OCI-LY1 (cell line): ENCODE results near the gene TMEM89.

Experiments
- H2AFZ ChIP-seq: fragments of 200-600 bp; sonication (generic), shearing (Covaris generic); 2 replicates; pipeline ENCODE4 v1.6.0; 2014; ENCODE audit warnings: antibody characterized with exemption, mild to moderate bottlenecking, low read length
- H3F3A ChIP-seq: fragments of 200-600 bp; sonication (generic), shearing (Covaris generic); 2 replicates; pipeline ENCODE4 v1.6.0; 2014; ENCODE audit warnings: mild to moderate bottlenecking, antibody characterized with exemption, low read length, moderate library complexity; ENCODE audit not compliant: insufficient read depth
- H3K27ac ChIP-seq: fragments of 200-600 bp; sonication (generic); 2 replicates; pipeline ENCODE4 v1.5.1; 2014; ENCODE audit warnings: low read length, mixed run types, mild to moderate bottlenecking, low read depth; ENCODE audit not compliant: poor library complexity, severe bottlenecking
- H3K27me3 ChIP-seq: fragments of 200-600 bp; sonication (generic); 2 replicates; pipeline ENCODE4 v1.6.0; 2014; ENCODE audit warnings: antibody characterized with exemption, mild to moderate bottlenecking, low read length, moderate library complexity; ENCODE audit not compliant: insufficient read depth
- H3K36me3 ChIP-seq: fragments of 200-600 bp; sonication (generic); 2 replicates; pipeline ENCODE4 v1.6.1; 2014; ENCODE audit warnings: mild to moderate bottlenecking, antibody characterized with exemption, low read length, moderate library complexity, mixed read lengths; ENCODE audit not compliant: insufficient read depth
- H3K4me1 ChIP-seq: fragments of 200-600 bp; sonication (generic); 2 replicates; pipeline ENCODE4 v1.5.1; 2014; ENCODE audit warnings: mild to moderate bottlenecking, low read length, moderate library complexity; ENCODE audit not compliant: insufficient read depth, severe bottlenecking
- H3K4me2 ChIP-seq: fragments of 200-600 bp; sonication (generic), shearing (Covaris generic); 2 replicates; pipeline ENCODE4 v1.6.1; 2014; ENCODE audit warnings: low read length
- H3K4me3 ChIP-seq: fragments of 200-600 bp; sonication (generic); 2 replicates; pipeline ENCODE4 v1.5.1; 2014; ENCODE audit warnings: low read length, low read depth, mild to moderate bottlenecking, mixed read lengths; ENCODE audit not compliant: poor library complexity, severe bottlenecking
- H3K79me2 ChIP-seq: fragments of 200-600 bp; shearing (Covaris generic); 2 replicates; pipeline ENCODE4 v1.6.1; 2016; ENCODE audit warnings: mixed run types, low read length, mixed read lengths; ENCODE audit not compliant: insufficient read depth
- H3K9ac ChIP-seq: fragments of 200-600 bp; sonication (generic), shearing (Covaris generic); 2 replicates; pipeline ENCODE4 v1.6.1; 2014; ENCODE audit warnings: mild to moderate bottlenecking, low read length, mixed read lengths
- H3K9me2 ChIP-seq: fragments of 200-600 bp; sonication (generic), shearing (Covaris generic); 2 replicates; pipeline ENCODE4 v1.6.1; 2014; ENCODE audit warnings: low read depth, mild to moderate bottlenecking, low read length, mixed read lengths
- H3K9me3 ChIP-seq: fragments of 200-600 bp; shearing (Covaris generic); 2 replicates; pipeline ENCODE4 v1.6.1; 2014; ENCODE audit warnings: low read length, mixed read lengths
- H4K20me1 ChIP-seq: fragments of 200-600 bp; sonication (generic), shearing (Covaris generic); 2 replicates; pipeline ENCODE4 v1.6.0; 2016; ENCODE audit warnings: mild to moderate bottlenecking, low read length; ENCODE audit not compliant: insufficient read depth
- CTCF ChIP-seq: fragments of 200-600 bp; sonication (generic), shearing (Covaris generic); IDR thresholded peaks from 2 replicates; pipeline ENCODE4 v1.5.1; 2017; ENCODE audit warnings: mild to moderate bottlenecking, antibody characterized with exemption, low read length, moderate library complexity, mixed read lengths
- EZH2 ChIP-seq: fragments of 200-600 bp; sonication (generic), shearing (Covaris generic); IDR thresholded peaks from 2 replicates; pipeline ENCODE4 v1.8.0; 2017; ENCODE audit warnings: borderline replicate concordance, mixed run types, mild to moderate bottlenecking, antibody characterized with exemption, low read length, moderate library complexity, mixed read lengths

Gene TMEM89

GRCh38 chr3:48614044-48614443, 7.5 kb downstream of the TMEM89 start:
- Histone ChIP-seq H3K27ac (no peak overlapping the region), H2AFZ (no peak overlapping the region), H3K9me3 (peaks cover 9% of the 10 kb centered on the region), H4K20me1 (no peaks in the 10 kb centered on the region), H3K36me3 (no peaks in the 10 kb centered on the region), H3K79me2 (no peaks in the 10 kb centered on the region), H3K9ac (no peak overlapping the region), H3K9me2 (no peaks in the 10 kb centered on the region), H3K4me2 (no peak overlapping the region), H3K4me1 (peaks cover 7% of the 10 kb centered on the region), H3K4me3 (no peak overlapping the region), H3F3A (no peaks in the 10 kb centered on the region), H3K27me3 (no peaks in the 10 kb centered on the region)
- TF ChIP-seq EZH2: no peak
- TF ChIP-seq CTCF: no peak

GRCh38 chr3:48612309-48612708, 9.3 kb downstream of the TMEM89 start:
- Histone ChIP-seq H3K27ac (no peak overlapping the region), H3K79me2 (peaks cover 8% of the 10 kb centered on the region), H3K4me2 (no peak overlapping the region), H3F3A (no peaks in the 10 kb centered on the region), H3K9me3 (peaks cover 5% of the 10 kb centered on the region), H3K9ac (no peak overlapping the region), H3K36me3 (0 out of 2 replicates have a peak, but pooled peaks cover 4% of the 10 kb centered on the region), H3K27me3 (no peaks in the 10 kb centered on the region), H3K4me3 (no peak overlapping the region), H2AFZ (no peak overlapping the region), H4K20me1 (no peaks in the 10 kb centered on the region), H3K9me2 (no peaks in the 10 kb centered on the region), H3K4me1 (peaks cover 18% of the 10 kb centered on the region)
- TF ChIP-seq CTCF (no peak), EZH2 (no peak)

- no peaks in the 10 kb centered on the region for H4K20me1 ChIP-seq
- no peaks in the 10 kb centered on the region for H3K9me3 ChIP-seq
- peak within 1 kb of the TSS; percentile 89 for H2AFZ ChIP-seq
- H3K4me2 ChIP-seq: peak within 1 kb of the TSS; percentile 83
- H3K9me2 ChIP-seq: no peaks in the 10 kb centered on the region
- H3K79me2 ChIP-seq: peaks cover 8% of the 10 kb centered on the region
- H3K9ac ChIP-seq: peak within 1 kb of the TSS; percentile 92
- H3K36me3 ChIP-seq: peaks cover 29% of the 10 kb centered on the region
- H3K4me3 ChIP-seq: peak within 1 kb of the TSS; percentile 90
- no peaks in the 10 kb centered on the region for H3K27me3 ChIP-seq
- H3K4me1 ChIP-seq: peaks cover 18% of the 10 kb centered on the region
- H3K27ac ChIP-seq: peak within 1 kb of the TSS; percentile 39
- no peaks in the 10 kb centered on the region for H3F3A ChIP-seq
- no peak for TF ChIP-seq EZH2
- peak; percentile 70 for TF ChIP-seq CTCF
Observed at GRCh38 chr3:48609088-48610005, 12.2 kb downstream of the TMEM89 start, which contains the start of gene UQCRC1. UQCRC1 (minus strand) TSS chr3:48609646; CDS start chr3:48609620, 26 bp downstream.
